ENCODE measurements around the gene ADAMTSL4. TPM values are rescaled to one million over a fixed set of nuclear protein-coding genes. Genes with fewer than 3 reads are reported as not detected.
"Not testable (repeated sequence)": the region's sequence is repeated elsewhere in the genome, so short reads cannot be mapped to it uniquely, and the experiment has no call there.

Gene ADAMTSL4
- total RNA-seq, 1 experiment from 2014 or later = not detected

GRCh38 chr1:150579945-150580642 lies 30.9 kb downstream of the ADAMTSL4 start:
- H3K27me3 ChIP-seq (replicated peaks; ENCODE audit: insufficient read depth, low read depth, low read length, poor library complexity) = no peaks in the 10 kb centered on the region
- DNase-seq (ENCODE audit: low spot score) = no peak
- H3K27ac ChIP-seq (ENCODE audit: low read depth, low read length, poor library complexity, severe bottlenecking) = peak overlapping the region; percentile 98
- no peaks in the 10 kb centered on the region for H3K9me3 ChIP-seq (ENCODE audit: low read depth, low read length, poor library complexity, severe bottlenecking)
- intact Hi-C loops (cut with micrococcal nuclease; ENCODE audit: unreplicated experiment) = loop anchor here (2.0 kb wide), 2 partner anchors 41 to 49 kb away; partner anchors contain the start of gene ENSA
- peak overlapping the region; percentile 90 for H3K4me3 ChIP-seq (ENCODE audit: low read depth, low read length, poor library complexity, severe bottlenecking)
- TF ChIP-seq EZH2 (IDR thresholded peaks at IDR 0.05; ENCODE audit: borderline replicate concordance, low read depth, low read length, poor library complexity, severe bottlenecking) = no peak
- TF ChIP-seq, protein P1, sequence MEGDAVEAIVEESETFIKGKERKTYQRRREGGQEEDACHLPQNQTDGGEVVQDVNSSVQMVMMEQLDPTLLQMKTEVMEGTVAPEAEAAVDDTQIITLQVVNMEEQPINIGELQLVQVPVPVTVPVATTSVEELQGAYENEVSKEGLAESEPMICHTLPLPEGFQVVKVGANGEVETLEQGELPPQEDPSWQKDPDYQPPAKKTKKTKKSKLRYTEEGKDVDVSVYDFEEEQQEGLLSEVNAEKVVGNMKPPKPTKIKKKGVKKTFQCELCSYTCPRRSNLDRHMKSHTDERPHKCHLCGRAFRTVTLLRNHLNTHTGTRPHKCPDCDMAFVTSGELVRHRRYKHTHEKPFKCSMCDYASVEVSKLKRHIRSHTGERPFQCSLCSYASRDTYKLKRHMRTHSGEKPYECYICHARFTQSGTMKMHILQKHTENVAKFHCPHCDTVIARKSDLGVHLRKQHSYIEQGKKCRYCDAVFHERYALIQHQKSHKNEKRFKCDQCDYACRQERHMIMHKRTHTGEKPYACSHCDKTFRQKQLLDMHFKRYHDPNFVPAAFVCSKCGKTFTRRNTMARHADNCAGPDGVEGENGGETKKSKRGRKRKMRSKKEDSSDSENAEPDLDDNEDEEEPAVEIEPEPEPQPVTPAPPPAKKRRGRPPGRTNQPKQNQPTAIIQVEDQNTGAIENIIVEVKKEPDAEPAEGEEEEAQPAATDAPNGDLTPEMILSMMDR (conservative IDR thresholded peaks at IDR 0.05; ENCODE audit: low read depth, low read length) = no peak
- peaks cover 33% of the 10 kb centered on the region for H3K36me3 ChIP-seq (ENCODE audit: insufficient read depth, low read length, poor library complexity, severe bottlenecking)
- CTCF ChIA-PET = interaction anchor here (0.8 to 1.8 kb wide), 3 partner anchors 19 to 41 kb away, joined by 3 to 7 read pairs (median 3); no protein-coding TSS in a partner anchor
- TSS peak; percentile 90 for BruUV-seq (replicated peaks)
- POLR2A ChIA-PET (ENCODE audit: low non-redundant PET) = interaction anchor here (1.7 kb wide), 1 partner anchor 50 kb away, joined by 13 read pairs; the partner anchor contains the start of gene ENSA
- peaks cover 22% of the 10 kb centered on the region for H3K4me1 ChIP-seq (ENCODE audit: insufficient read depth, low read length, poor library complexity, severe bottlenecking)

- Histone ChIP-seq H3K36me3 (ENCODE audit: insufficient read depth, low read length, poor library complexity, severe bottlenecking) (peaks cover 24% of the 10 kb centered on the region), H3K4me1 (ENCODE audit: insufficient read depth, low read length, poor library complexity, severe bottlenecking) (peaks cover 13% of the 10 kb centered on the region)
- H3K4me3 ChIP-seq (ENCODE audit: low read depth, low read length, poor library complexity, severe bottlenecking); intact Hi-C loops (cut with micrococcal nuclease; ENCODE audit: unreplicated experiment); H3K9me3 ChIP-seq (ENCODE audit: low read depth, low read length, poor library complexity, severe bottlenecking); CTCF ChIA-PET; BruUV-seq (replicated peaks); H3K27ac ChIP-seq (ENCODE audit: low read depth, low read length, poor library complexity, severe bottlenecking); H3K27me3 ChIP-seq (replicated peaks; ENCODE audit: insufficient read depth, low read depth, low read length, poor library complexity); POLR2A ChIA-PET (ENCODE audit: low non-redundant PET); DNase-seq (ENCODE audit: low spot score): not testable (repeated sequence)
Measured at GRCh38 chr1:150580966-150581365, 31.8 kb downstream of the ADAMTSL4 start.

GRCh38 chr1:150581437-150581836 lies 32.2 kb downstream of the ADAMTSL4 start:
- intact Hi-C loops (cut with micrococcal nuclease; ENCODE audit: unreplicated experiment); H3K27ac ChIP-seq (ENCODE audit: low read depth, low read length, poor library complexity, severe bottlenecking); H3K9me3 ChIP-seq (ENCODE audit: low read depth, low read length, poor library complexity, severe bottlenecking); H3K27me3 ChIP-seq (replicated peaks; ENCODE audit: insufficient read depth, low read depth, low read length, poor library complexity); DNase-seq (ENCODE audit: low spot score); POLR2A ChIA-PET (ENCODE audit: low non-redundant PET); CTCF ChIA-PET; BruUV-seq (replicated peaks); H3K4me1 ChIP-seq (ENCODE audit: insufficient read depth, low read length, poor library complexity, severe bottlenecking); H3K4me3 ChIP-seq (ENCODE audit: low read depth, low read length, poor library complexity, severe bottlenecking): not testable (repeated sequence)
- peaks cover 19% of the 10 kb centered on the region for H3K36me3 ChIP-seq (ENCODE audit: insufficient read depth, low read length, poor library complexity, severe bottlenecking)

DNA sequence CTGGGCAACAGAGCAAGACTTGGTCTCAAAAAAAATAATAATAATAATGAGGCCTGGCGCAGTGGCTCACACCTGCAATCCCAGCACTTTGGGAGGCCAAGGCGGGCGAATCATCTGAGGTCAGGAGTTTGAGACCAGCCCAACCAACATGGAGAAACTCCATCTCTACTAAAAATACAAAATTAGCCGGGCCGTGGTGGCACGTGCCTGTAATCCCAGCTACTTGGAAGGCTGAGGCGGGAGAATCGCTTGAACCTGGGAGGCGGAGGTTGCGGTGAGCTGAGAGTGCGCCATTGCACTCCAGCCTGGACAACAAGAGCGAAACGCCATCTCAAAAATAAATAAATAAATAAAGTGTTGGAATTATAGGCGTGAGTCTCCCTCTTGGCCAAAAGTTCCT lies 32.8 kb downstream of the ADAMTSL4 start:
- H3K27ac ChIP-seq (ENCODE audit: low read depth, low read length, poor library complexity, severe bottlenecking); CTCF ChIA-PET; H3K4me1 ChIP-seq (ENCODE audit: insufficient read depth, low read length, poor library complexity, severe bottlenecking); H3K9me3 ChIP-seq (ENCODE audit: low read depth, low read length, poor library complexity, severe bottlenecking); H3K27me3 ChIP-seq (replicated peaks; ENCODE audit: insufficient read depth, low read depth, low read length, poor library complexity); DNase-seq (ENCODE audit: low spot score); intact Hi-C loops (cut with micrococcal nuclease; ENCODE audit: unreplicated experiment); BruUV-seq (replicated peaks); H3K4me3 ChIP-seq (ENCODE audit: low read depth, low read length, poor library complexity, severe bottlenecking); POLR2A ChIA-PET (ENCODE audit: low non-redundant PET): not testable (repeated sequence)
- peaks cover 14% of the 10 kb centered on the region for H3K36me3 ChIP-seq (ENCODE audit: insufficient read depth, low read length, poor library complexity, severe bottlenecking)

All from A673 (cell line).